Fibroblast of villous mesenchyme (primary cell): Measurements from ENCODE around the gene SORCS2. TPM values are rescaled to one million over a fixed set of nuclear protein-coding genes. Genes with fewer than 3 reads are reported as not detected.

Experiments
- DNase-seq: peaks from one replicate; pipeline ENCODE4 v3.0.0-alpha.2; 2010; ENCODE audit warnings: low read depth
- H3K4me3 ChIP-seq: 2 replicates; pipeline ENCODE4 v1.5.1; 2011; ENCODE audit warnings: low read depth, mild to moderate bottlenecking, low read length
- CTCF ChIP-seq: IDR thresholded peaks from 2 replicates; pipeline ENCODE4 v1.5.1; 2012; ENCODE audit warnings: low read depth, mild to moderate bottlenecking, low read length; ENCODE audit not compliant: insufficient read depth
- total RNA-seq: library from RNA; depleted of rRNA; stranded (reverse); fragments of >200 nt; gene quantifications from 2 replicates; pipeline ENCODE4 v1.2.3, GENCODE V29; 2012

Gene SORCS2
- total RNA-seq, 1 donor = under 0.01 TPM

GRCh38 chr4:7500404-7500803 lies 308.1 kb downstream of the SORCS2 start:
- no peak for TF ChIP-seq CTCF
- no peak for DNase-seq
- no peak overlapping the region for H3K4me3 ChIP-seq

GRCh38 chr4:7501314-7501713 lies 309.0 kb downstream of the SORCS2 start:
- DNase-seq = no peak
- H3K4me3 ChIP-seq = no peak overlapping the region
- no peak for TF ChIP-seq CTCF

GRCh38 chr4:7501873-7502272 lies 309.5 kb downstream of the SORCS2 start:
- DNase-seq = no peak
- H3K4me3 ChIP-seq = no peak overlapping the region
- TF ChIP-seq CTCF = no peak

- no peak overlapping the region for H3K4me3 ChIP-seq
- TF ChIP-seq CTCF = no peak
- no peak for DNase-seq
Observed at GRCh38 chr4:7503559-7504249, 311.4 kb downstream of the SORCS2 start.

GRCh38 chr4:7505116-7505900 lies 313.0 kb downstream of the SORCS2 start:
- DNase-seq = no peak
- TF ChIP-seq CTCF = no peak

GRCh38 chr4:7506119-7506518 lies 313.8 kb downstream of the SORCS2 start:
- no peak for TF ChIP-seq CTCF
- no peak for DNase-seq
- no peak overlapping the region for H3K4me3 ChIP-seq

More at GRCh38 chr4:7505116-7505900, 313.0 kb downstream of the SORCS2 start:
- no peak overlapping the region for H3K4me3 ChIP-seq
